K562 (cell line): ENCODE results near the gene ARID3A. TPM values are rescaled to one million over a fixed set of nuclear protein-coding genes. Genes with fewer than 3 reads are reported as not detected.
A peak's percentile ranks its signal among the peaks of the same experiment; 100 is the strongest.

Source experiments
- BCOR ChIP-seq: fragments of 450-650 bp; IDR thresholded peaks from 2 replicates; pipeline ENCODE4 v1.6.1; 2016
- GATAD2A ChIP-seq: fragments of 450-650 bp; IDR thresholded peaks from 2 replicates; pipeline ENCODE4 v1.6.1; 2017
- GTF2E2 ChIP-seq: fragments of 200-800 bp; sonication (Bioruptor generic); IDR thresholded peaks from 2 replicates; pipeline ENCODE4 v1.6.1; 2016; ENCODE audit warnings: missing genetic modification characterization, missing compliant biosample characterization
- GTF2F1 ChIP-seq: IDR thresholded peaks from 2 replicates; pipeline ENCODE4 v1.6.1; 2011; ENCODE audit warnings: low read depth, low read length, improper control_type of control experiment
- PRDM10 ChIP-seq: fragments of 450-650 bp; IDR thresholded peaks from 2 replicates; pipeline ENCODE4 v1.6.1; 2018; ENCODE audit not compliant: partially characterized antibody
- SRSF1 ChIP-seq: fragments of 200-400 bp; formaldehyde crosslinking; IDR thresholded peaks from 2 replicates; pipeline ENCODE4 v1.6.1; 2017; ENCODE audit warnings: mild to moderate bottlenecking, low read depth, low read length, moderate library complexity
- ZBTB49 ChIP-seq: sonication (generic); formaldehyde crosslinking; IDR thresholded peaks from 2 replicates; pipeline ENCODE4 v1.8.0; 2022; ENCODE audit warnings: missing genetic modification reagents, mild to moderate bottlenecking, borderline replicate concordance
- ZKSCAN3 ChIP-seq: fragments of 250-450 bp; sonication (Bioruptor Pico); IDR thresholded peaks from 2 replicates; pipeline ENCODE4 v1.4.0; 2020
- polyA plus RNA-seq, 8 experiments: library from polyadenylated mRNA; depleted of rRNA in 4 of 8; stranded (reverse) in 5 of 8; unstranded in 3 of 8; fragments of >200 nt; fragmentation: Nextera tagmentation in 2 of 8; fragmentation: Illumina TruSeq in 1 of 8; extraction: Ambion mirVana in 2 of 8; extraction: Trizol in 1 of 8; gene quantifications; 2 replicates each; pipeline versions ENCODE4 v1.2.1 to v1.2.3, GENCODE V29; 2011 to 2014; ENCODE audit warnings: inconsistent platforms in 1 of 8, missing spikeins in 1 of 8
- total RNA-seq, 7 experiments: library from RNA; depleted of rRNA in 6 of 7; stranded (reverse); fragments of >200 nt in 6 of 7; fragmentation: Illumina TruSeq in 2 of 7; extraction: Trizol in 2 of 7; gene quantifications; 2 replicates each; pipeline versions ENCODE4 v1.2.1 to v1.2.3, GENCODE V29; 2011 to 2021; ENCODE audit warnings: low replicate concordance in 1 of 7
- TF ChIP-seq, protein P1 (sequence below): conservative IDR thresholded peaks from 2 replicates; pipeline ENCODE4 v1.6.1; 2011; ENCODE audit warnings: low read depth, mild to moderate bottlenecking, low read length; ENCODE audit not compliant: control insufficient read depth
- TF ChIP-seq, protein P2 (sequence below), 2 experiments: fragments of 450-650 bp in 1 of 2; IDR thresholded peaks; 2 replicates each; pipeline ENCODE4 v1.6.1; 2011 to 2017; ENCODE audit warnings: low read depth in 2 of 2, antibody characterized with exemption in 1 of 2, borderline replicate concordance in 1 of 2, low read length in 1 of 2, mild to moderate bottlenecking in 1 of 2, mixed read lengths in 1 of 2; ENCODE audit not compliant: control insufficient read depth in 1 of 2
- TF ChIP-seq, protein P3 (sequence below): sonication (generic); formaldehyde crosslinking; IDR thresholded peaks from 2 replicates; pipeline ENCODE4 v1.8.0; 2023; ENCODE audit warnings: mild to moderate bottlenecking, missing genetic modification reagents

The ARID3A gene
- total and polyA plus RNA-seq, 9 of the 15 experiments (the other 6 are each of a cell fraction or from before 2014, with no cell fraction given) = 1.4 to 118 (median 31.2) TPM

DNA sequence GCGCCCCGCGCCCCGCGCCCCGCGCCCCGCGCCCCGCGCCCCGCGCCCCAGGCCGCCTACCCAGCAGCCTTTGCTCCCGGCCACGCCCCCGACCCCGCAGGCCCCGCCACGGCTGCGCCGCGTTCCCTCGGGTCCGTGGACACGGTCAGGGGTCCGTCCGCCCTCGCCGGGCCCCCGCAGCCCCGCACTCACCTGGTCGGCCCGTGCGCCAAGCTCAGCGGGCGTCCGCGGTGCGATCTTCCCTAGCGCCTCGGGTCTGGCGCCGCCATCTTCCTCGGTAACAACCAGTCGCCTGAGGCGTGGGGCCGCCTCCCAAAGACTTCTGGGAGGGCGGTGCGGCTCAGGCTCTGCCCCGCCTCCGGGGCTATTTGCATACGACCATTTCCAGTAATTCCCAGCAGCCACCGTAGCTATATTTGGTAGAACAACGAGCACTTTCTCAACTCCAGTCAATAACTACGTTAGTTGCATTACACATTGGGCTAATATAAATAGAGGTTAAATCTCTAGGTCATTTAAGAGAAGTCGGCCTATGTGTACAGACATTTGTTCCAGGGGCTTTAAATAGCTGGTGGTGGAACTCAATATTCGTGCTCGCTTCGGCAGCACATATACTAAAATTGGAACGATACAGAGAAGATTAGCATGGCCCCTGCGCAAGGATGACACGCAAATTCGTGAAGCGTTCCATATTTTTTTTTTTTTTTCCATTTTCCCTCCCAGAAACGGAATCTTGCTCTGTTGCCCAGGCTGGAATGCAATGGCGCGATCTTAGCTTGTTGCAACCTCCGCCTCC, 32.7 kb upstream of the ARID3A start, which contains the start of the genes MED16 and RNU6-9 (continued):
- TF ChIP-seq PRDM10 (no peak), SRSF1 (no peak), GTF2E2 (no peak), ZKSCAN3 (CRISPR knock-in tag) (no peak), BCOR (no peak), ZBTB49 (no peak), GATAD2A (no peak), GTF2F1 (no peak)
- TF ChIP-seq, protein P1, sequence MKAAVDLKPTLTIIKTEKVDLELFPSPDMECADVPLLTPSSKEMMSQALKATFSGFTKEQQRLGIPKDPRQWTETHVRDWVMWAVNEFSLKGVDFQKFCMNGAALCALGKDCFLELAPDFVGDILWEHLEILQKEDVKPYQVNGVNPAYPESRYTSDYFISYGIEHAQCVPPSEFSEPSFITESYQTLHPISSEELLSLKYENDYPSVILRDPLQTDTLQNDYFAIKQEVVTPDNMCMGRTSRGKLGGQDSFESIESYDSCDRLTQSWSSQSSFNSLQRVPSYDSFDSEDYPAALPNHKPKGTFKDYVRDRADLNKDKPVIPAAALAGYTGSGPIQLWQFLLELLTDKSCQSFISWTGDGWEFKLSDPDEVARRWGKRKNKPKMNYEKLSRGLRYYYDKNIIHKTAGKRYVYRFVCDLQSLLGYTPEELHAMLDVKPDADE = peak; percentile 33; the same call in 1 of the 2 replicates
- TF ChIP-seq, protein P2, sequence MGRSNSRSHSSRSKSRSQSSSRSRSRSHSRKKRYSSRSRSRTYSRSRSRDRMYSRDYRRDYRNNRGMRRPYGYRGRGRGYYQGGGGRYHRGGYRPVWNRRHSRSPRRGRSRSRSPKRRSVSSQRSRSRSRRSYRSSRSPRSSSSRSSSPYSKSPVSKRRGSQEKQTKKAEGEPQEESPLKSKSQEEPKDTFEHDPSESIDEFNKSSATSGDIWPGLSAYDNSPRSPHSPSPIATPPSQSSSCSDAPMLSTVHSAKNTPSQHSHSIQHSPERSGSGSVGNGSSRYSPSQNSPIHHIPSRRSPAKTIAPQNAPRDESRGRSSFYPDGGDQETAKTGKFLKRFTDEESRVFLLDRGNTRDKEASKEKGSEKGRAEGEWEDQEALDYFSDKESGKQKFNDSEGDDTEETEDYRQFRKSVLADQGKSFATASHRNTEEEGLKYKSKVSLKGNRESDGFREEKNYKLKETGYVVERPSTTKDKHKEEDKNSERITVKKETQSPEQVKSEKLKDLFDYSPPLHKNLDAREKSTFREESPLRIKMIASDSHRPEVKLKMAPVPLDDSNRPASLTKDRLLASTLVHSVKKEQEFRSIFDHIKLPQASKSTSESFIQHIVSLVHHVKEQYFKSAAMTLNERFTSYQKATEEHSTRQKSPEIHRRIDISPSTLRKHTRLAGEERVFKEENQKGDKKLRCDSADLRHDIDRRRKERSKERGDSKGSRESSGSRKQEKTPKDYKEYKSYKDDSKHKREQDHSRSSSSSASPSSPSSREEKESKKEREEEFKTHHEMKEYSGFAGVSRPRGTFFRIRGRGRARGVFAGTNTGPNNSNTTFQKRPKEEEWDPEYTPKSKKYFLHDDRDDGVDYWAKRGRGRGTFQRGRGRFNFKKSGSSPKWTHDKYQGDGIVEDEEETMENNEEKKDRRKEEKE (IDR thresholded peaks at IDR 0.05; ENCODE audit: borderline replicate concordance in 1 of 2, control insufficient read depth in 1 of 2, low read depth in 2 of 2, low read length in 1 of 2) = no peak
- TF ChIP-seq, protein P3, sequence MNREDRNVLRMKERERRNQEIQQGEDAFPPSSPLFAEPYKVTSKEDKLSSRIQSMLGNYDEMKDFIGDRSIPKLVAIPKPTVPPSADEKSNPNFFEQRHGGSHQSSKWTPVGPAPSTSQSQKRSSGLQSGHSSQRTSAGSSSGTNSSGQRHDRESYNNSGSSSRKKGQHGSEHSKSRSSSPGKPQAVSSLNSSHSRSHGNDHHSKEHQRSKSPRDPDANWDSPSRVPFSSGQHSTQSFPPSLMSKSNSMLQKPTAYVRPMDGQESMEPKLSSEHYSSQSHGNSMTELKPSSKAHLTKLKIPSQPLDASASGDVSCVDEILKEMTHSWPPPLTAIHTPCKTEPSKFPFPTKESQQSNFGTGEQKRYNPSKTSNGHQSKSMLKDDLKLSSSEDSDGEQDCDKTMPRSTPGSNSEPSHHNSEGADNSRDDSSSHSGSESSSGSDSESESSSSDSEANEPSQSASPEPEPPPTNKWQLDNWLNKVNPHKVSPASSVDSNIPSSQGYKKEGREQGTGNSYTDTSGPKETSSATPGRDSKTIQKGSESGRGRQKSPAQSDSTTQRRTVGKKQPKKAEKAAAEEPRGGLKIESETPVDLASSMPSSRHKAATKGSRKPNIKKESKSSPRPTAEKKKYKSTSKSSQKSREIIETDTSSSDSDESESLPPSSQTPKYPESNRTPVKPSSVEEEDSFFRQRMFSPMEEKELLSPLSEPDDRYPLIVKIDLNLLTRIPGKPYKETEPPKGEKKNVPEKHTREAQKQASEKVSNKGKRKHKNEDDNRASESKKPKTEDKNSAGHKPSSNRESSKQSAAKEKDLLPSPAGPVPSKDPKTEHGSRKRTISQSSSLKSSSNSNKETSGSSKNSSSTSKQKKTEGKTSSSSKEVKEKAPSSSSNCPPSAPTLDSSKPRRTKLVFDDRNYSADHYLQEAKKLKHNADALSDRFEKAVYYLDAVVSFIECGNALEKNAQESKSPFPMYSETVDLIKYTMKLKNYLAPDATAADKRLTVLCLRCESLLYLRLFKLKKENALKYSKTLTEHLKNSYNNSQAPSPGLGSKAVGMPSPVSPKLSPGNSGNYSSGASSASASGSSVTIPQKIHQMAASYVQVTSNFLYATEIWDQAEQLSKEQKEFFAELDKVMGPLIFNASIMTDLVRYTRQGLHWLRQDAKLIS (CRISPR knock-in tag) = 0 out of 2 replicates have a peak, but pooled peaks have one; percentile 66
